Endothelial cell of umbilical vein (primary cell): ENCODE results near the gene GADD45GIP1. TPM values are rescaled to one million over a fixed set of nuclear protein-coding genes. Genes with fewer than 3 reads are reported as not detected.
"Not testable (repeated sequence)": the region's sequence is repeated elsewhere in the genome, so short reads cannot be mapped to it uniquely, and the experiment has no call there.

ENCODE experiments used
- BruUV-seq: library from RNA; stranded (reverse); fragments of 400-500 nt; replicated peaks from 2 replicates; lab custom pipeline; 2021; lab: Mats Ljungman, UMichigan
- CTCF ChIA-PET: fragments of 300-600, 350-600 bp; sonication (Branson Sonifier 250); formaldehyde crosslinking; loops from one replicate; lab custom pipeline; 2021; ENCODE audit warnings: antibody characterized with exemption, inconsistent platforms; lab: Charles Lee
- POLR2A ChIA-PET: fragments of 300-600, 350-600 bp; sonication (Branson Sonifier 250); formaldehyde crosslinking; loops from one replicate; lab custom pipeline; 2021; ENCODE audit warnings: antibody characterized with exemption, inconsistent platforms; lab: Charles Lee
- DNase-seq: peaks from one replicate; pipeline ENCODE4 v3.0.0-alpha.2; 2011; ENCODE audit warnings: low read depth, low spot score
- FAIRE-seq: peaks from 2 replicates; lab custom pipeline; 2011; peaks lifted over from hg19 to GRCh38; lab: Jason Lieb, UNC
- H2AFZ ChIP-seq: 2 replicates; pipeline ENCODE4 v1.6.0; 2012; ENCODE audit warnings: low read depth, low read length, control low read depth, inconsistent platforms
- H3K27ac ChIP-seq: 2 replicates; pipeline ENCODE4 v1.5.1; 2011; ENCODE audit warnings: low read depth, mild to moderate bottlenecking, control low read depth, low read length, moderate library complexity; ENCODE audit not compliant: insufficient read depth
- H3K27me3 ChIP-seq, 2 experiments: 2 replicates each; pipeline versions ENCODE4 v1.6.0 to v1.6.1; 2011; ENCODE audit warnings: low read length in 2 of 2, mixed read lengths in 1 of 2; ENCODE audit not compliant: control insufficient read depth in 2 of 2, insufficient read depth in 2 of 2
- H3K36me3 ChIP-seq, 2 experiments: 2 replicates in 1 of 2; 3 replicates in 1 of 2; pipeline ENCODE4 v1.5.1; 2011; ENCODE audit warnings: low read length in 2 of 2, mild to moderate bottlenecking in 1 of 2, moderate library complexity in 1 of 2; ENCODE audit not compliant: control insufficient read depth in 2 of 2, insufficient read depth in 2 of 2; ENCODE audit errors: extremely low read depth in 1 of 2
- H3K4me1 ChIP-seq: 3 replicates; pipeline ENCODE4 v1.5.1; 2011; ENCODE audit warnings: mild to moderate bottlenecking, low read length; ENCODE audit not compliant: control insufficient read depth, insufficient read depth; ENCODE audit errors: extremely low read depth
- H3K4me2 ChIP-seq: 2 replicates; pipeline ENCODE4 v1.6.1; 2011; ENCODE audit warnings: low read length, control low read depth, mixed read lengths; ENCODE audit not compliant: insufficient read depth
- H3K4me3 ChIP-seq, 3 experiments: fragments of 200-600 bp in 1 of 3; sonication (generic), shearing (Covaris generic) in 1 of 3; replicated peaks in 1 of 3; 2 replicates each; pipeline ENCODE4 v1.5.1; 2011 to 2016; ENCODE audit warnings: control low read depth in 3 of 3, low read length in 3 of 3, mild to moderate bottlenecking in 2 of 3, inconsistent platforms in 1 of 3, low read depth in 1 of 3, moderate library complexity in 1 of 3; ENCODE audit not compliant: insufficient read depth in 1 of 3
- H3K79me2 ChIP-seq: 2 replicates; pipeline ENCODE4 v1.6.0; 2012; ENCODE audit warnings: low read length, inconsistent platforms; ENCODE audit not compliant: control insufficient read depth, insufficient read depth
- H3K9ac ChIP-seq: replicated peaks from 2 replicates; pipeline ENCODE3; 2011; ENCODE audit warnings: low read length, control low read depth; ENCODE audit not compliant: insufficient read depth; ENCODE audit errors: extremely low read depth
- H3K9me1 ChIP-seq: replicated peaks from 3 replicates; pipeline ENCODE4 v1.6.0; 2011; ENCODE audit warnings: mild to moderate bottlenecking, low read length; ENCODE audit not compliant: control insufficient read depth, insufficient read depth; ENCODE audit errors: extremely low read depth
- H3K9me3 ChIP-seq: replicated peaks from 2 replicates; pipeline ENCODE4 v1.5.1; 2012; ENCODE audit warnings: low read length, inconsistent platforms; ENCODE audit not compliant: control insufficient read depth, insufficient read depth
- H4K20me1 ChIP-seq: replicated peaks from 2 replicates; pipeline ENCODE3; 2011; ENCODE audit warnings: mild to moderate bottlenecking, low read length; ENCODE audit not compliant: control insufficient read depth, insufficient read depth; ENCODE audit errors: extremely low read depth
- EZH2 ChIP-seq: IDR thresholded peaks from 2 replicates; pipeline ENCODE4 v1.6.1; 2012; ENCODE audit warnings: borderline replicate concordance, low read depth, mild to moderate bottlenecking, moderate library complexity, low read length, inconsistent platforms; ENCODE audit not compliant: severe bottlenecking
- FOS ChIP-seq: IDR thresholded peaks from 2 replicates; pipeline ENCODE4 v1.6.1; 2011; ENCODE audit warnings: mild to moderate bottlenecking, low read length, moderate library complexity, borderline replicate concordance; ENCODE audit not compliant: insufficient read depth
- GATA2 ChIP-seq: IDR thresholded peaks from 2 replicates; pipeline ENCODE4 v1.7.0; 2011; ENCODE audit warnings: low read depth, mild to moderate bottlenecking, moderate library complexity, mixed read lengths, low read length; ENCODE audit not compliant: insufficient read length, insufficient read depth
- JUN ChIP-seq: IDR thresholded peaks from 2 replicates; pipeline ENCODE4 v1.6.1; 2011; ENCODE audit warnings: borderline replicate concordance, low read depth; ENCODE audit not compliant: insufficient read length, insufficient read depth
- MYC ChIP-seq: IDR thresholded peaks from one replicate; pipeline ENCODE4 v1.6.1; 2011; ENCODE audit warnings: mild to moderate bottlenecking, low read depth, low read length
- POLR2A ChIP-seq: IDR thresholded peaks from 2 replicates; pipeline ENCODE4 v1.6.1; 2012; ENCODE audit warnings: low read depth, mild to moderate bottlenecking, control low read depth, low read length
- POLR2AphosphoS5 ChIP-seq: IDR thresholded peaks from 2 replicates; pipeline ENCODE4 v1.6.1; 2012; ENCODE audit warnings: low read depth, mild to moderate bottlenecking, control low read depth, low read length, moderate library complexity; ENCODE audit not compliant: insufficient read depth
- dilution Hi-C: fragments of 300-500 bp; cut with MboI; formaldehyde crosslinking; loops from one replicate; pipeline ENCODE4 v1.15.0; 2019; ENCODE audit warnings: low sequenced_read_pairs; ENCODE audit not compliant: extremely low pct_ligation_motif_present
- intact Hi-C: fragments of 100-400 bp; cut with micrococcal nuclease; formaldehyde crosslinking; loops from one replicate; pipeline ENCODE4 v1.10.0; 2022
- polyA plus RNA-seq, 4 experiments: library from polyadenylated mRNA; depleted of rRNA in 3 of 4; stranded (reverse) in 3 of 4; unstranded in 1 of 4; fragments of >200 nt; gene quantifications; 2 replicates each; pipeline versions ENCODE4 v1.2.1 to v1.2.3, GENCODE V29; 2011 to 2012; ENCODE audit warnings: missing spikeins in 1 of 4
- total RNA-seq: library from RNA; stranded (reverse); gene quantifications from 2 replicates; pipeline ENCODE4 v1.2.3, GENCODE V29; 2021
- TF ChIP-seq, protein P1 (sequence below): IDR thresholded peaks from 2 replicates; pipeline ENCODE4 v1.6.1; 2011; ENCODE audit not compliant: insufficient read depth, insufficient read length
- TF ChIP-seq, protein P2 (sequence below), 2 donors: IDR thresholded peaks; 1 replicate in 1 of 2; 2 replicates in 1 of 2; pipeline ENCODE4 v1.5.1; 2011; ENCODE audit warnings: low read length in 2 of 2, mild to moderate bottlenecking in 2 of 2, moderate library complexity in 2 of 2, control low read depth in 1 of 2, inconsistent platforms in 1 of 2, low read depth in 1 of 2; ENCODE audit not compliant: insufficient read depth in 1 of 2; ENCODE audit errors: extremely low read depth in 1 of 2

The GADD45GIP1 gene
- total and polyA plus RNA-seq, 2 donors (not counting 3 experiments of a cell fraction or from before 2014, with no cell fraction given): 32.8 to 38.3 TPM

DNA sequence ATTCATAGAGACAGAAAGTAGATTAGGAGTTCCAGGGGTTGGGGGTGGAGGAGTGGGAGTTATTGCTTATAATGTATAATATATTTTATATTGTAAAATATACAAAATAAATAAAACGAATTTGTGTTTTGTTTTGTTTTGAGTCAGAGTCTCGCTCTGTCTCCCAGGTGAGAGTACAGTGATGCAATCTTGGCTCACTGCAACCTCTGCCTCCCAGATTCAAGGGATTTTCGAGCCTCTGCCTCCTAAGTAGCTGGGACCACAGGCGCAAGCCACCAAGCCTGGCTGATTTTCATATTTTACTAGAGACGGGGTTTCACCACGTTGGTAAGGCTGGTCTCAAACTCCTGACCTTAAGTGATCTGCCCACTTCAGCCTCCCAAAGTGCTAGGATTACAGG lies 2.5 kb upstream of the GADD45GIP1 start:
- Histone ChIP-seq H3K79me2 (peaks cover 30% of the 10 kb centered on the region), H2AFZ (no peak overlapping the region), H3K4me2 (no peak overlapping the region), H4K20me1 (no peaks in the 10 kb centered on the region), H3K9ac (no peak overlapping the region), H3K27ac (no peak overlapping the region), H3K4me1 (peaks cover 15% of the 10 kb centered on the region), H3K4me3 (no peak overlapping the region), H3K36me3 (peaks cover 0 to 2% of the 10 kb centered on the region in 2 experiments), H3K9me3 (no peaks in the 10 kb centered on the region), H3K27me3 (no peaks in the 10 kb centered on the region), H3K9me1 (no peaks in the 10 kb centered on the region)
- ChIA-PET CTCF (interaction anchor here (1.6 kb wide), 1 partner anchor 18 kb away, joined by 6 read pairs; no protein-coding TSS in a partner anchor), POLR2A (no interaction called here)
- no TSS peak for BruUV-seq
- FAIRE-seq (no peak), DNase-seq (no peak)
- TF ChIP-seq POLR2A (no peak), POLR2AphosphoS5 (no peak), JUN (no peak), MYC (no peak), FOS (no peak), GATA2 (no peak), EZH2 (no peak)
- TF ChIP-seq, protein P1, sequence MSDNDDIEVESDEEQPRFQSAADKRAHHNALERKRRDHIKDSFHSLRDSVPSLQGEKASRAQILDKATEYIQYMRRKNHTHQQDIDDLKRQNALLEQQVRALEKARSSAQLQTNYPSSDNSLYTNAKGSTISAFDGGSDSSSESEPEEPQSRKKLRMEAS: no peak
- TF ChIP-seq, protein P2, sequence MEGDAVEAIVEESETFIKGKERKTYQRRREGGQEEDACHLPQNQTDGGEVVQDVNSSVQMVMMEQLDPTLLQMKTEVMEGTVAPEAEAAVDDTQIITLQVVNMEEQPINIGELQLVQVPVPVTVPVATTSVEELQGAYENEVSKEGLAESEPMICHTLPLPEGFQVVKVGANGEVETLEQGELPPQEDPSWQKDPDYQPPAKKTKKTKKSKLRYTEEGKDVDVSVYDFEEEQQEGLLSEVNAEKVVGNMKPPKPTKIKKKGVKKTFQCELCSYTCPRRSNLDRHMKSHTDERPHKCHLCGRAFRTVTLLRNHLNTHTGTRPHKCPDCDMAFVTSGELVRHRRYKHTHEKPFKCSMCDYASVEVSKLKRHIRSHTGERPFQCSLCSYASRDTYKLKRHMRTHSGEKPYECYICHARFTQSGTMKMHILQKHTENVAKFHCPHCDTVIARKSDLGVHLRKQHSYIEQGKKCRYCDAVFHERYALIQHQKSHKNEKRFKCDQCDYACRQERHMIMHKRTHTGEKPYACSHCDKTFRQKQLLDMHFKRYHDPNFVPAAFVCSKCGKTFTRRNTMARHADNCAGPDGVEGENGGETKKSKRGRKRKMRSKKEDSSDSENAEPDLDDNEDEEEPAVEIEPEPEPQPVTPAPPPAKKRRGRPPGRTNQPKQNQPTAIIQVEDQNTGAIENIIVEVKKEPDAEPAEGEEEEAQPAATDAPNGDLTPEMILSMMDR (IDR thresholded peaks at IDR 0.05; ENCODE audit: extremely low read depth in 1 of 2, insufficient read depth in 1 of 2, low read depth in 1 of 2, low read length in 2 of 2): no peak
- intact Hi-C loops (no loop called here), dilution Hi-C loops (no loop called here)

DNA sequence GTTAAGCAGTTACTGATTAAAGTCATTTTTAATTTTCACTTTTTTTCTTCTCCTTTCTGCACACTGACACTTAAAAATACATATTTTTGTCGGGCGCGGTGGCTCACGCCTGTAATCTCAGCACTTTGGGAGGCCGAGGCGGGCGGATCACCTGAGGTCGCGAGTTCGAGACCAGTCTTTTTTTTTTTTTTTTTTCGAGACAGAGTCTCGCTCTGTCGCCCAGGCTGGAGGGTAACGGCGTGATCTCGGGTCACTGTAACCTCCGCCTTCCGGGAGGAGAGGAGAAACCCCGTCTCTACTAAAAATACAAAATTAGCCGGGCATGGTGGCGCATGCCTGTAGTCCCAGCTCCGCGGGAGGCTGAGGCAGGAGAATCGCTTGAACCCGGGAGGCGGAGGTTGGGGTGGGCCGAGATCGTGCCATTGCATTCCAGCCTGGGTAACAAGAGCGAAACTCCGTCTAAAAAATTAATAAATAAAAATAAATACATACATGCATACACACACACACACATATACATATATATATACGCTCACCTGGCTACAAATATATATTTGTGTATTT lies 448 bp upstream of the GADD45GIP1 start:
- H3K4me3 ChIP-seq: peak overlapping the region; percentile 64 to 81 (median 65)
- intact Hi-C loops: loop anchor here (1.0 kb wide), 1 partner anchor 8 kb away; no protein-coding TSS in a partner anchor
- H3K9me3 ChIP-seq, FAIRE-seq, H3K27me3 ChIP-seq, POLR2A ChIA-PET, H3K9me1 ChIP-seq, BruUV-seq, dilution Hi-C loops, H4K20me1 ChIP-seq, DNase-seq: not testable (repeated sequence)
- H3K36me3 ChIP-seq: peaks cover 2 to 11% of the 10 kb centered on the region in 2 experiments
- H2AFZ ChIP-seq: peak overlapping the region; percentile 91
- H3K4me1 ChIP-seq: peaks cover 33% of the 10 kb centered on the region
- peak overlapping the region; percentile 70 for H3K4me2 ChIP-seq
- H3K9ac ChIP-seq: peak overlapping the region; percentile 89
- H3K79me2 ChIP-seq: peaks cover 40% of the 10 kb centered on the region
- peak overlapping the region; percentile 72 for H3K27ac ChIP-seq
- CTCF ChIA-PET: interaction anchor here (3.6 kb wide), 1 partner anchor 8 kb away, joined by 15 read pairs; no protein-coding TSS in a partner anchor
